Endothelial cell of umbilical vein (primary cell): Measurements from ENCODE around the gene RAB9B. TPM values are rescaled to one million over a fixed set of nuclear protein-coding genes. Genes with fewer than 3 reads are reported as not detected.
A peak's percentile ranks its signal among the peaks of the same experiment; 100 is the strongest.

Experiments
- BruUV-seq: library from RNA; stranded (reverse); fragments of 400-500 nt; replicated peaks from 2 replicates; lab custom pipeline; 2021; lab: Mats Ljungman, UMichigan
- CTCF ChIA-PET: fragments of 300-600, 350-600 bp; sonication (Branson Sonifier 250); formaldehyde crosslinking; loops from one replicate; lab custom pipeline; 2021; ENCODE audit warnings: antibody characterized with exemption, inconsistent platforms; lab: Charles Lee
- POLR2A ChIA-PET: fragments of 300-600, 350-600 bp; sonication (Branson Sonifier 250); formaldehyde crosslinking; loops from one replicate; lab custom pipeline; 2021; ENCODE audit warnings: antibody characterized with exemption, inconsistent platforms; lab: Charles Lee
- DNase-seq: peaks from one replicate; pipeline ENCODE4 v3.0.0-alpha.2; 2011; ENCODE audit warnings: low read depth, low spot score
- FAIRE-seq: peaks from 2 replicates; lab custom pipeline; 2011; peaks lifted over from hg19 to GRCh38; lab: Jason Lieb, UNC
- H2AFZ ChIP-seq: 2 replicates; pipeline ENCODE4 v1.6.0; 2012; ENCODE audit warnings: low read depth, low read length, control low read depth, inconsistent platforms
- H3K27ac ChIP-seq: 2 replicates; pipeline ENCODE4 v1.5.1; 2011; ENCODE audit warnings: low read depth, mild to moderate bottlenecking, control low read depth, low read length, moderate library complexity; ENCODE audit not compliant: insufficient read depth
- H3K27me3 ChIP-seq, 2 experiments: 2 replicates each; pipeline versions ENCODE4 v1.6.0 to v1.6.1; 2011; ENCODE audit warnings: low read length in 2 of 2, mixed read lengths in 1 of 2; ENCODE audit not compliant: control insufficient read depth in 2 of 2, insufficient read depth in 2 of 2
- H3K36me3 ChIP-seq, 2 experiments: 2 replicates in 1 of 2; 3 replicates in 1 of 2; pipeline ENCODE4 v1.5.1; 2011; ENCODE audit warnings: low read length in 2 of 2, mild to moderate bottlenecking in 1 of 2, moderate library complexity in 1 of 2; ENCODE audit not compliant: control insufficient read depth in 2 of 2, insufficient read depth in 2 of 2; ENCODE audit errors: extremely low read depth in 1 of 2
- H3K4me1 ChIP-seq: 3 replicates; pipeline ENCODE4 v1.5.1; 2011; ENCODE audit warnings: mild to moderate bottlenecking, low read length; ENCODE audit not compliant: control insufficient read depth, insufficient read depth; ENCODE audit errors: extremely low read depth
- H3K4me2 ChIP-seq: 2 replicates; pipeline ENCODE4 v1.6.1; 2011; ENCODE audit warnings: low read length, control low read depth, mixed read lengths; ENCODE audit not compliant: insufficient read depth
- H3K4me3 ChIP-seq, 3 experiments: fragments of 200-600 bp in 1 of 3; sonication (generic), shearing (Covaris generic) in 1 of 3; replicated peaks in 1 of 3; 2 replicates each; pipeline ENCODE4 v1.5.1; 2011 to 2016; ENCODE audit warnings: control low read depth in 3 of 3, low read length in 3 of 3, mild to moderate bottlenecking in 2 of 3, inconsistent platforms in 1 of 3, low read depth in 1 of 3, moderate library complexity in 1 of 3; ENCODE audit not compliant: insufficient read depth in 1 of 3
- H3K79me2 ChIP-seq: 2 replicates; pipeline ENCODE4 v1.6.0; 2012; ENCODE audit warnings: low read length, inconsistent platforms; ENCODE audit not compliant: control insufficient read depth, insufficient read depth
- H3K9ac ChIP-seq: replicated peaks from 2 replicates; pipeline ENCODE3; 2011; ENCODE audit warnings: low read length, control low read depth; ENCODE audit not compliant: insufficient read depth; ENCODE audit errors: extremely low read depth
- H3K9me1 ChIP-seq: replicated peaks from 3 replicates; pipeline ENCODE4 v1.6.0; 2011; ENCODE audit warnings: mild to moderate bottlenecking, low read length; ENCODE audit not compliant: control insufficient read depth, insufficient read depth; ENCODE audit errors: extremely low read depth
- H3K9me3 ChIP-seq: replicated peaks from 2 replicates; pipeline ENCODE4 v1.5.1; 2012; ENCODE audit warnings: low read length, inconsistent platforms; ENCODE audit not compliant: control insufficient read depth, insufficient read depth
- H4K20me1 ChIP-seq: replicated peaks from 2 replicates; pipeline ENCODE3; 2011; ENCODE audit warnings: mild to moderate bottlenecking, low read length; ENCODE audit not compliant: control insufficient read depth, insufficient read depth; ENCODE audit errors: extremely low read depth
- CTCF ChIP-seq, 2 donors: IDR thresholded peaks; 1 replicate in 1 of 2; 2 replicates in 1 of 2; pipeline ENCODE4 v1.5.1; 2011; ENCODE audit warnings: low read length in 2 of 2, mild to moderate bottlenecking in 2 of 2, moderate library complexity in 2 of 2, control low read depth in 1 of 2, inconsistent platforms in 1 of 2, low read depth in 1 of 2; ENCODE audit not compliant: insufficient read depth in 1 of 2; ENCODE audit errors: extremely low read depth in 1 of 2
- EZH2 ChIP-seq: IDR thresholded peaks from 2 replicates; pipeline ENCODE4 v1.6.1; 2012; ENCODE audit warnings: borderline replicate concordance, low read depth, mild to moderate bottlenecking, moderate library complexity, low read length, inconsistent platforms; ENCODE audit not compliant: severe bottlenecking
- FOS ChIP-seq: IDR thresholded peaks from 2 replicates; pipeline ENCODE4 v1.6.1; 2011; ENCODE audit warnings: mild to moderate bottlenecking, low read length, moderate library complexity, borderline replicate concordance; ENCODE audit not compliant: insufficient read depth
- GATA2 ChIP-seq: IDR thresholded peaks from 2 replicates; pipeline ENCODE4 v1.7.0; 2011; ENCODE audit warnings: low read depth, mild to moderate bottlenecking, moderate library complexity, mixed read lengths, low read length; ENCODE audit not compliant: insufficient read length, insufficient read depth
- JUN ChIP-seq: IDR thresholded peaks from 2 replicates; pipeline ENCODE4 v1.6.1; 2011; ENCODE audit warnings: borderline replicate concordance, low read depth; ENCODE audit not compliant: insufficient read length, insufficient read depth
- MYC ChIP-seq: IDR thresholded peaks from one replicate; pipeline ENCODE4 v1.6.1; 2011; ENCODE audit warnings: mild to moderate bottlenecking, low read depth, low read length
- POLR2A ChIP-seq: IDR thresholded peaks from 2 replicates; pipeline ENCODE4 v1.6.1; 2012; ENCODE audit warnings: low read depth, mild to moderate bottlenecking, control low read depth, low read length
- POLR2AphosphoS5 ChIP-seq: IDR thresholded peaks from 2 replicates; pipeline ENCODE4 v1.6.1; 2012; ENCODE audit warnings: low read depth, mild to moderate bottlenecking, control low read depth, low read length, moderate library complexity; ENCODE audit not compliant: insufficient read depth
- dilution Hi-C: fragments of 300-500 bp; cut with MboI; formaldehyde crosslinking; loops from one replicate; pipeline ENCODE4 v1.15.0; 2019; ENCODE audit warnings: low sequenced_read_pairs; ENCODE audit not compliant: extremely low pct_ligation_motif_present
- intact Hi-C: fragments of 100-400 bp; cut with micrococcal nuclease; formaldehyde crosslinking; loops from one replicate; pipeline ENCODE4 v1.10.0; 2022
- polyA plus RNA-seq, 4 experiments: library from polyadenylated mRNA; depleted of rRNA in 3 of 4; stranded (reverse) in 3 of 4; unstranded in 1 of 4; fragments of >200 nt; gene quantifications; 2 replicates each; pipeline versions ENCODE4 v1.2.1 to v1.2.3, GENCODE V29; 2011 to 2012; ENCODE audit warnings: missing spikeins in 1 of 4
- total RNA-seq: library from RNA; stranded (reverse); gene quantifications from 2 replicates; pipeline ENCODE4 v1.2.3, GENCODE V29; 2021
- TF ChIP-seq, protein P1 (sequence below): IDR thresholded peaks from 2 replicates; pipeline ENCODE4 v1.6.1; 2011; ENCODE audit not compliant: insufficient read depth, insufficient read length

RAB9B gene
- total and polyA plus RNA-seq, 2 donors (not counting 3 experiments of a cell fraction or from before 2014, with no cell fraction given), result 0.18 to 0.55 TPM

DNA sequence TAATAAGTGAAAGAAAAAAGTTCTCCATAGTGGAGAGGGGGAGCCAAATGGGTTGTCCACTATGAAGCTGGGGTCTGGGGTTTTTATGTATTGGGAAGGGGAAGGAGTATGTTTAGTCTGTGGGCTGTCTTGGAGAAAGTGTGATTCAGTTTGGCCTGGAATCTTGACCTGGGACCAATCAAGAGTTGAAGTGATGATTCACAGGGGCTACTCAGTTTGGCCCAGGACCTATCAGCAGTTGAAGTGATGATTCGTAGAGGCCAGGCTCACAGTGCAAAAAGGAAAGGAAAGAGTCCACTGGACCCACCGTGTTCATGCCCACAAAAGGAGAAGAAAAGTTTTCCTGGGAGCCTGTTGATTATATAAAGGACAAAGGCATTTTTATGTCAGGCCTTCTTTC is 47.3 kb upstream of the RAB9B start:
- Histone ChIP-seq H3K9ac (no peak overlapping the region), H3K27ac (no peak overlapping the region), H2AFZ (no peak overlapping the region), H3K9me1 (no peaks in the 10 kb centered on the region), H3K27me3 (no peaks in the 10 kb centered on the region), H3K9me3 (no peaks in the 10 kb centered on the region), H3K4me1 (no peaks in the 10 kb centered on the region), H3K4me2 (no peak overlapping the region), H3K79me2 (no peaks in the 10 kb centered on the region), H3K4me3 (no peak overlapping the region), H4K20me1 (no peaks in the 10 kb centered on the region), H3K36me3 (no peaks in the 10 kb centered on the region)
- intact Hi-C loops, result no loop called here
- no peak for DNase-seq
- no peak for TF ChIP-seq POLR2AphosphoS5
- TF ChIP-seq CTCF (IDR thresholded peaks at IDR 0.05; ENCODE audit: extremely low read depth in 1 of 2, insufficient read depth in 1 of 2, low read depth in 1 of 2, low read length in 2 of 2), result no peak
- TF ChIP-seq EZH2, result no peak
- no peak for TF ChIP-seq JUN
- TF ChIP-seq, protein P1, sequence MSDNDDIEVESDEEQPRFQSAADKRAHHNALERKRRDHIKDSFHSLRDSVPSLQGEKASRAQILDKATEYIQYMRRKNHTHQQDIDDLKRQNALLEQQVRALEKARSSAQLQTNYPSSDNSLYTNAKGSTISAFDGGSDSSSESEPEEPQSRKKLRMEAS, result no peak
- no peak for TF ChIP-seq POLR2A
- no peak for TF ChIP-seq MYC
- TF ChIP-seq FOS, result no peak
- TF ChIP-seq GATA2, result no peak
- CTCF ChIA-PET, result no interaction called here
- POLR2A ChIA-PET, result no interaction called here
- BruUV-seq, result no TSS peak
- peak; percentile 79 for FAIRE-seq
- dilution Hi-C loops, result no loop called here
